ENCODE data around the gene KCNA2.

DNA sequence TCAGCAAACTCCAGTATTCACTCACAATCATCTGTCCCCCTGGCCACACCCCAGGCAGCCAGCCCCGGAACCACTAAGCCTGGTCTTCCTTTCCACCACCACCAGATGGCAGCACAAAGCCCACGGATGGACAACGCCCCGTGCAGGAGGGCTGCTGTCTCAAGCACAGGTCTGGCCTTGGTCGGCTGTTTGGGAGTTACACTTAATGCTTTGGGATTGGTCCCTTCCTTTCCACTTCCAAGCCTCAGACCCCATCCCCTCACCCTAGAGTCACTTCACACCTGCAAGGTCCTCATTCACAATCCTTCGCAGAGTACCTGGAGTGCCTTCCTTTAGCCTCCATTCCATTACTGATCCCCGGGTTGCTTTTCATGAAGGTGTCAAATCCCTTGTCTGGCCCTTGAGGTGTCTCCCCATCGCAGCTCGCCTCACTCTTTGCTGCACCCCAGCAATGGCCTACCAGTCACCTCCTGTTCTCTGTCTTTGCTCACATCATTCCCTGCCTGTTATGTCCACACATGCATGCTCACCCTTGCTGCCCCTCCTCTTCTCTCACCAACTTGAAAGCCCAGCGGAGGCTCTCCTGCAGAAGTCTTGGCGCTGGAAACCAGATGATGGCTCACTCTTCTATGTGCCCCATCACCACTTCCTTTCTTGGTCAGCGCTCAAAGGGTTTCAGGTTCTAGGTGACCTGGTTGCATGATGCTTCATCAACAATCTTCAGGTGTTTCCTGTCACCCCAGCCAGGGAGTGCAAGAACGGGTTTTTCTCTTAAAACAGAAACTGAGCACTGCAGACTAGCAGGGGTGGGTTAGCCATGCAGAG is 24.9 kb upstream of the KCNA2 start:
- TF ChIP-seq POLR2AphosphoS5 (IDR thresholded peaks at IDR 0.05), result peak in 2 of 3 donors; percentile 49 to 66
- TF ChIP-seq, protein P1, sequence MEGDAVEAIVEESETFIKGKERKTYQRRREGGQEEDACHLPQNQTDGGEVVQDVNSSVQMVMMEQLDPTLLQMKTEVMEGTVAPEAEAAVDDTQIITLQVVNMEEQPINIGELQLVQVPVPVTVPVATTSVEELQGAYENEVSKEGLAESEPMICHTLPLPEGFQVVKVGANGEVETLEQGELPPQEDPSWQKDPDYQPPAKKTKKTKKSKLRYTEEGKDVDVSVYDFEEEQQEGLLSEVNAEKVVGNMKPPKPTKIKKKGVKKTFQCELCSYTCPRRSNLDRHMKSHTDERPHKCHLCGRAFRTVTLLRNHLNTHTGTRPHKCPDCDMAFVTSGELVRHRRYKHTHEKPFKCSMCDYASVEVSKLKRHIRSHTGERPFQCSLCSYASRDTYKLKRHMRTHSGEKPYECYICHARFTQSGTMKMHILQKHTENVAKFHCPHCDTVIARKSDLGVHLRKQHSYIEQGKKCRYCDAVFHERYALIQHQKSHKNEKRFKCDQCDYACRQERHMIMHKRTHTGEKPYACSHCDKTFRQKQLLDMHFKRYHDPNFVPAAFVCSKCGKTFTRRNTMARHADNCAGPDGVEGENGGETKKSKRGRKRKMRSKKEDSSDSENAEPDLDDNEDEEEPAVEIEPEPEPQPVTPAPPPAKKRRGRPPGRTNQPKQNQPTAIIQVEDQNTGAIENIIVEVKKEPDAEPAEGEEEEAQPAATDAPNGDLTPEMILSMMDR (IDR thresholded peaks at IDR 0.05 in 8 of 11, conservative IDR thresholded peaks at IDR 0.05 in 3 of 11), result peak; percentile 68 to 95 (median 91)
